HepG2 (cell line): ENCODE results near the gene ZNF503. TPM values are rescaled to one million over a fixed set of nuclear protein-coding genes. Genes with fewer than 3 reads are reported as not detected.

ENCODE experiments used
- ATF7-NPFF ChIP-seq: sonication (generic); formaldehyde crosslinking; IDR thresholded peaks from 2 replicates; pipeline ENCODE4 v1.8.1; 2023; ENCODE audit warnings: mild to moderate bottlenecking, low read depth, missing genetic modification reagents, moderate library complexity
- BCL6 ChIP-seq: IDR thresholded peaks from 2 replicates; pipeline ENCODE4 v1.6.1; 2016; ENCODE audit warnings: missing genetic modification reagents, missing compliant biosample characterization
- CEBPB ChIP-seq: IDR thresholded peaks from 2 replicates; pipeline ENCODE4 v1.6.1; 2011; ENCODE audit warnings: low read depth, low read length, improper control_type of control experiment, borderline replicate concordance
- FOXA1 ChIP-seq, 2 experiments: fragments of 450-650 bp in 1 of 2; sonication (generic) in 1 of 2; formaldehyde crosslinking in 1 of 2; IDR thresholded peaks; 2 replicates each; pipeline versions ENCODE4 v1.4.0 to v1.6.1; 2016 to 2020; ENCODE audit warnings: missing genetic modification reagents in 1 of 2
- FOXO4 ChIP-seq: sonication (generic); formaldehyde crosslinking; conservative IDR thresholded peaks from 2 replicates; pipeline ENCODE4 v1.8.1; 2023; ENCODE audit warnings: missing genetic modification reagents
- GLI4 ChIP-seq: sonication (generic); formaldehyde crosslinking; IDR thresholded peaks from 2 replicates; pipeline ENCODE4 v1.5.1; 2020; ENCODE audit warnings: missing genetic modification reagents, mild to moderate bottlenecking, moderate library complexity, borderline replicate concordance
- KAT2B ChIP-seq: fragments of 150-350 bp; IDR thresholded peaks from 2 replicates; pipeline ENCODE4 v1.6.1; 2014; ENCODE audit warnings: low read depth, low read length, borderline replicate concordance
- MED8 ChIP-seq: sonication (generic); formaldehyde crosslinking; IDR thresholded peaks from 2 replicates; pipeline ENCODE4 v1.8.1; 2023; ENCODE audit warnings: mild to moderate bottlenecking, missing genetic modification reagents; ENCODE audit not compliant: insufficient replicate concordance
- MEIS1 ChIP-seq: sonication (generic); formaldehyde crosslinking; IDR thresholded peaks from 2 replicates; pipeline ENCODE4 v1.9.0; 2021; ENCODE audit warnings: mild to moderate bottlenecking, missing genetic modification reagents, moderate library complexity, borderline replicate concordance
- MEIS2 ChIP-seq: sonication (generic); formaldehyde crosslinking; IDR thresholded peaks from 2 replicates; pipeline ENCODE4 v1.9.0; 2021; ENCODE audit warnings: mild to moderate bottlenecking, missing genetic modification reagents
- SETDB1 ChIP-seq: sonication (generic); formaldehyde crosslinking; IDR thresholded peaks from 2 replicates; pipeline ENCODE4 v1.5.1; 2020; ENCODE audit warnings: missing genetic modification reagents, mild to moderate bottlenecking, borderline replicate concordance
- SP1 ChIP-seq, 2 experiments: fragments of 450-650 bp in 1 of 2; sonication (generic) in 1 of 2; formaldehyde crosslinking in 1 of 2; IDR thresholded peaks; 2 replicates each; pipeline versions ENCODE4 v1.4.0 to v1.6.1; 2016 to 2020; ENCODE audit warnings: missing genetic modification reagents in 1 of 2
- TFDP1 ChIP-seq: IDR thresholded peaks from 2 replicates; pipeline ENCODE4 v1.6.1; 2016; ENCODE audit warnings: missing compliant biosample characterization, missing genetic modification reagents, borderline replicate concordance
- USF2 ChIP-seq, 2 experiments: sonication (generic) in 1 of 2; formaldehyde crosslinking in 1 of 2; IDR thresholded peaks; 2 replicates each; pipeline versions ENCODE4 v1.5.1 to v1.6.1; 2011 to 2020; ENCODE audit warnings: borderline replicate concordance in 1 of 2, low read depth in 1 of 2, low read length in 1 of 2, mild to moderate bottlenecking in 1 of 2, missing genetic modification reagents in 1 of 2, moderate library complexity in 1 of 2
- ZFP91 ChIP-seq: sonication (generic); formaldehyde crosslinking; IDR thresholded peaks from 2 replicates; pipeline ENCODE4 v1.9.0; 2022; ENCODE audit warnings: missing genetic modification reagents, mild to moderate bottlenecking, borderline replicate concordance
- ZFYVE20 ChIP-seq: sonication (generic); formaldehyde crosslinking; IDR thresholded peaks from 2 replicates; pipeline ENCODE4 v1.8.0; 2023; ENCODE audit warnings: low read depth, mild to moderate bottlenecking, moderate library complexity, missing genetic modification reagents, borderline replicate concordance
- ZNF160 ChIP-seq: sonication (generic); formaldehyde crosslinking; IDR thresholded peaks from 2 replicates; pipeline ENCODE4 v1.8.0; 2022; ENCODE audit warnings: mild to moderate bottlenecking, inconsistent platforms, missing genetic modification reagents
- ZNF354B ChIP-seq: sonication (generic); formaldehyde crosslinking; IDR thresholded peaks from 2 replicates; pipeline ENCODE4 v1.8.0; 2022; ENCODE audit warnings: mild to moderate bottlenecking, missing genetic modification reagents
- polyA plus RNA-seq, 8 experiments: library from polyadenylated mRNA; depleted of rRNA in 3 of 8; stranded (reverse) in 7 of 8; unstranded in 1 of 8; fragments of >200 nt; fragmentation: Illumina TruSeq in 4 of 8; extraction: Trizol in 4 of 8; gene quantifications; 2 replicates each; pipeline versions ENCODE4 v1.2.1 to v1.2.3, GENCODE V29; 2011 to 2016; ENCODE audit warnings: low read depth in 4 of 8, missing spikeins in 1 of 8, mixed read lengths in 1 of 8; ENCODE audit not compliant: insufficient read depth in 1 of 8
- total RNA-seq, 5 experiments: library from RNA; depleted of rRNA; stranded (reverse); fragments of >200 nt; fragmentation: Illumina TruSeq; extraction: Trizol; gene quantifications; 2 replicates each; pipeline ENCODE4 v1.2.3, GENCODE V29; 2016; ENCODE audit warnings: low read depth in 1 of 5

The ZNF503 gene
- total and polyA plus RNA-seq, 2 of the 13 experiments (the other 11 are each of a cell fraction or from before 2014, with no cell fraction given): 2.7 to 8.3 TPM

- TF ChIP-seq FOXO4 (no peak), ATF7-NPFF (CRISPR knock-in tag) (no peak), MEIS2 (CRISPR knock-in tag) (peak; percentile 57; the same call in 1 of the 2 replicates), KAT2B (no peak), GLI4 (CRISPR knock-in tag) (no peak), ZNF354B (CRISPR knock-in tag) (no peak), FOXA1 (IDR thresholded peaks at IDR 0.05) (no peak), FOXA1 (CRISPR knock-in tag; IDR thresholded peaks at IDR 0.05) (peak; percentile 98), SETDB1 (CRISPR knock-in tag) (no peak), CEBPB (no peak), ZFP91 (CRISPR knock-in tag) (peak; percentile 68), TFDP1 (CRISPR knock-in tag) (peak; percentile 44; the same call in 1 of the 2 replicates), MED8 (CRISPR knock-in tag) (peak; percentile 69), SP1 (IDR thresholded peaks at IDR 0.05) (no peak), SP1 (CRISPR knock-in tag; IDR thresholded peaks at IDR 0.05) (0 out of 2 replicates have a peak, but pooled peaks have one; percentile 32), MEIS1 (CRISPR knock-in tag) (peak; percentile 63; the same call in 1 of the 2 replicates), USF2 (IDR thresholded peaks at IDR 0.05; ENCODE audit: low read depth, low read length) (no peak), USF2 (CRISPR knock-in tag; IDR thresholded peaks at IDR 0.05; ENCODE audit: borderline replicate concordance) (no peak), ZFYVE20 (CRISPR knock-in tag) (no peak), ZNF160 (CRISPR knock-in tag) (no peak), BCL6 (CRISPR knock-in tag) (peak; percentile 96)
Observed at GRCh38 chr10:75430000-75430763, 28.6 kb upstream of the ZNF503 start (continued).
